H1 (cell line): ENCODE measurements around the gene STIM2. TPM values are rescaled to one million over a fixed set of nuclear protein-coding genes. Genes with fewer than 3 reads are reported as not detected.

ENCODE experiments used
- SP2 ChIP-seq: IDR thresholded peaks from 2 replicates; pipeline ENCODE4 v1.6.1; 2012; ENCODE audit warnings: mild to moderate bottlenecking, low read length, inconsistent platforms
- SRF ChIP-seq: IDR thresholded peaks from 2 replicates; pipeline ENCODE4 v1.6.1; 2011; ENCODE audit warnings: mild to moderate bottlenecking, low read depth, low read length, moderate library complexity
- polyA plus RNA-seq, 7 experiments: library from polyadenylated mRNA; depleted of rRNA in 3 of 7; stranded (reverse) in 5 of 7; unstranded in 2 of 7; fragments of >200 nt in 5 of 7; fragments of 200-250 nt in 2 of 7; gene quantifications; 1 replicate in 5 of 7; 2 replicates in 1 of 7; 4 replicates in 1 of 7; pipeline versions ENCODE4 v1.2.1 to v1.2.3, GENCODE V29; 2011 to 2013; ENCODE audit warnings: missing spikeins in 2 of 7, mixed read lengths in 2 of 7
- total RNA-seq: library from RNA; stranded (reverse); fragmentation: NEBNext Ultra II Directional; extraction: Animal tissue kit (Norgen Biotek cat#: 25700); gene quantifications from 2 replicates; pipeline ENCODE4 v1.2.1, GENCODE V29; 2021
- TF ChIP-seq, protein P1 (sequence below), 3 experiments: IDR thresholded peaks; 1 replicate in 2 of 3; 2 replicates in 1 of 3; pipeline versions ENCODE4 v1.5.1 to v1.6.1; 2011; ENCODE audit warnings: low read length in 3 of 3, mild to moderate bottlenecking in 3 of 3, inconsistent platforms in 2 of 3, low read depth in 1 of 3, moderate library complexity in 1 of 3; ENCODE audit not compliant: insufficient read depth in 1 of 3; ENCODE audit errors: control extremely low read depth in 1 of 3

STIM2 gene
- total and polyA plus RNA-seq, 2 of the 8 experiments (the other 6 are each of a cell fraction or from before 2014, with no cell fraction given): 22.9 to 23.0 TPM

DNA sequence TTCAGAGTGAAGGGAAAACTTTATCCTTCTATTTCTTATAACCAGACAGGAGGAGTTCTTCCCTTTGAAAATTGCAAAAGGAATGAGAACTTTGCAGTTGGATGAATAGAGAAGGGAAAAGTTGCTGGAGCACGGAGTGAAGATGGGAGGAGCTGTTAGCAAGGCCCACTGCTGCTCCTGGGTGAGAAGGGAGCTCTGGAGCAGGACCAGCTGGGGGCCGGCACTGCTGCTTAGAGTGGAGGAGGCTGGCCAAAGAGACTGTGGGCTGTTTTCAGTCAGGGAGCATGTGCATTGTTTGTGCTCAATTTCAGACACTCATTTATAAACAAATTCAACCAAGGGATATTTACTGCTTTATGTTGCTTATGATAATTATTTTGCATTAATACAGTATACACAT, 164.2 kb downstream of the STIM2 start (continued):
- TF ChIP-seq, protein P1, sequence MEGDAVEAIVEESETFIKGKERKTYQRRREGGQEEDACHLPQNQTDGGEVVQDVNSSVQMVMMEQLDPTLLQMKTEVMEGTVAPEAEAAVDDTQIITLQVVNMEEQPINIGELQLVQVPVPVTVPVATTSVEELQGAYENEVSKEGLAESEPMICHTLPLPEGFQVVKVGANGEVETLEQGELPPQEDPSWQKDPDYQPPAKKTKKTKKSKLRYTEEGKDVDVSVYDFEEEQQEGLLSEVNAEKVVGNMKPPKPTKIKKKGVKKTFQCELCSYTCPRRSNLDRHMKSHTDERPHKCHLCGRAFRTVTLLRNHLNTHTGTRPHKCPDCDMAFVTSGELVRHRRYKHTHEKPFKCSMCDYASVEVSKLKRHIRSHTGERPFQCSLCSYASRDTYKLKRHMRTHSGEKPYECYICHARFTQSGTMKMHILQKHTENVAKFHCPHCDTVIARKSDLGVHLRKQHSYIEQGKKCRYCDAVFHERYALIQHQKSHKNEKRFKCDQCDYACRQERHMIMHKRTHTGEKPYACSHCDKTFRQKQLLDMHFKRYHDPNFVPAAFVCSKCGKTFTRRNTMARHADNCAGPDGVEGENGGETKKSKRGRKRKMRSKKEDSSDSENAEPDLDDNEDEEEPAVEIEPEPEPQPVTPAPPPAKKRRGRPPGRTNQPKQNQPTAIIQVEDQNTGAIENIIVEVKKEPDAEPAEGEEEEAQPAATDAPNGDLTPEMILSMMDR (IDR thresholded peaks at IDR 0.05; ENCODE audit: control extremely low read depth in 1 of 3, insufficient read depth in 1 of 3, low read depth in 1 of 3, low read length in 3 of 3): no peak
- TF ChIP-seq SRF (no peak), SP2 (no peak)
